Endometrium (tissue), 2 donors: ENCODE results near the gene ZBTB21.

Experiments used
- FAIRE-seq: peaks from 2 replicates; lab custom pipeline; 2012; peaks lifted over from hg19 to GRCh38; lab: Jason Lieb, UNC
- donor health status: control.
- donor health status: control.

Gene ZBTB21

GRCh38 chr21:41991659-41992058 is 18.5 kb downstream of the ZBTB21 start:
- no peak for FAIRE-seq

- FAIRE-seq: no peak
These were observed 20.5 kb downstream of the ZBTB21 start for GRCh38 chr21:41989698-41990097.

GRCh38 chr21:41987310-41987709 is 22.9 kb downstream of the ZBTB21 start:
- no peak for FAIRE-seq

- FAIRE-seq: no peak
These were observed 24.3 kb downstream of the ZBTB21 start for GRCh38 chr21:41985662-41986416.

- FAIRE-seq: no peak
These were observed 26.9 kb downstream of the ZBTB21 start for GRCh38 chr21:41983229-41983628.

GRCh38 chr21:41980561-41980960 is 29.6 kb downstream of the ZBTB21 start:
- no peak for FAIRE-seq

GRCh38 chr21:41979751-41980369 is 30.3 kb downstream of the ZBTB21 start:
- FAIRE-seq: no peak

GRCh38 chr21:41979335-41979734 is 30.8 kb downstream of the ZBTB21 start:
- no peak for FAIRE-seq

- FAIRE-seq: no peak
These were observed 32.9 kb downstream of the ZBTB21 start for GRCh38 chr21:41977034-41977950.

- FAIRE-seq: no peak
These were observed 33.5 kb downstream of the ZBTB21 start for GRCh38 chr21:41976611-41977010.

- FAIRE-seq: no peak
These were observed 34.5 kb downstream of the ZBTB21 start for GRCh38 chr21:41975391-41976272.

GRCh38 chr21:41974752-41975053 is 35.5 kb downstream of the ZBTB21 start:
- no peak for FAIRE-seq

- no peak for FAIRE-seq
These were observed 36.1 kb downstream of the ZBTB21 start for GRCh38 chr21:41973861-41974751.

- no peak for FAIRE-seq
These were observed 36.7 kb downstream of the ZBTB21 start for GRCh38 chr21:41973427-41973831.

GRCh38 chr21:41972511-41973205 is 37.5 kb downstream of the ZBTB21 start:
- no peak for FAIRE-seq

GRCh38 chr21:41971891-41972290 is 38.3 kb downstream of the ZBTB21 start:
- FAIRE-seq: no peak

GRCh38 chr21:41970751-41971653 is 39.2 kb downstream of the ZBTB21 start:
- FAIRE-seq: no peak

GRCh38 chr21:41970106-41970391 is 40.1 kb downstream of the ZBTB21 start:
- FAIRE-seq: no peak

- FAIRE-seq: no peak
These were observed 42.5 kb downstream of the ZBTB21 start for GRCh38 chr21:41967708-41968107.
